GM21528 (cell line): ENCODE data around the gene SLC22A24.
"Not testable (repeated sequence)": the region's sequence is repeated elsewhere in the genome, so short reads cannot be mapped to it uniquely, and the experiment has no call there.

Source experiments
- ATAC-seq: cut with Tn5 transposase; IDR thresholded peaks from one replicate; pipeline ENCODE4 v1.9.1; 2021; ENCODE audit warnings: mild to moderate bottlenecking, moderate library complexity; ENCODE audit not compliant: unreplicated experiment, low FRiP score

Gene SLC22A24

DNA sequence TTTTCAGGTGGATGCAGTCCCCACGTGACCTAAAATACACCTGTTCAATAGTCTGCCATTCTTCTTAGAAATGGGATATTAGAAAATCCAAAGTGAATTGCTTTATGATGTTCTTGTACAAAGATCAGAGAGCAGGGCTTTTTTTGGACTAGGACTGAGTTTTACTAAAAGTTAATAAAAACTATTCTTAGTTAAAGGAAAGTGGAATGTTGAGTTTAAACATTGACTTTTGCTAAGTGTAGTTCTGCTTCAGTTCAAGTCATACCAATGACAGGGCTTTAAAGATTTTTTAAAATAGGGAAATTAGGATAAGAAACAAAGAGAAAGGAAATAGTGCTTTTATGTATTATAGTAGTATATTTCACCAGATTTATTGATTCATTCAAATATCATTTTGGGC, at the start of gene SLC22A24:
Gene SLC22A24 (minus strand): TSS at position 101 of the 400 bp plus-strand sequence. CDS start 442 bp downstream, outside the sequence.
- no peak for ATAC-seq

GRCh38 chr11:63180536-63180935, 36.5 kb upstream of the SLC22A24 start:
- no peak for ATAC-seq

DNA sequence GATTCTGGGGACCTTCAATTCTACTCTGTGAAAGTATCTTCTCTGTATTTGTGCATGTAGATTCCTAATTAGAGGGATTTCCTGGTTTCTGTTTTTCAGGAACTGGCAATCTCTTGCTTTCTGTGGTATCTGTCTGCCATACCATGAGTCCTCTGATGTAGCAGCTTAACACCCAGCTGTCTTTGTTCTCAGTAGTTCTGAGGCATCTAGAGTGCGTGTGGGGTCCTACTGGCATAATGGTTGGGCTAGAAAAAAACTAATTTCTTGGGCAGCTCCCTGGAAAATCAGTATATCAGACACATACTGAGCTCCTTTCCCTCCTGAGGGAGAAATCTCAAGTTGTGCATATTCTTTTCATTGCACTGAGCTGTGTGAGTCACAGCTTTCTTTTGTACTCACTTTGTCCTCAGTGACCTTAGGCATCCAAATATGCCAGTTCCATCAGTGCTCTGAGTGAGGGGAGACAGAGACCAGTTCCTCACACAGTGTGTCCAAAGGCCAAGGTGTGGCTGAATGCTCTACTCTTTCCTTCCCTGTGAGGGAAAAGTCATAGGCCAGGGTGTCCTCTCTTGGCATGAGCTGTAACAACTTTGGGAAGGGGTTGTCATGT, 35.5 kb upstream of the SLC22A24 start:
- ATAC-seq: no peak

DNA sequence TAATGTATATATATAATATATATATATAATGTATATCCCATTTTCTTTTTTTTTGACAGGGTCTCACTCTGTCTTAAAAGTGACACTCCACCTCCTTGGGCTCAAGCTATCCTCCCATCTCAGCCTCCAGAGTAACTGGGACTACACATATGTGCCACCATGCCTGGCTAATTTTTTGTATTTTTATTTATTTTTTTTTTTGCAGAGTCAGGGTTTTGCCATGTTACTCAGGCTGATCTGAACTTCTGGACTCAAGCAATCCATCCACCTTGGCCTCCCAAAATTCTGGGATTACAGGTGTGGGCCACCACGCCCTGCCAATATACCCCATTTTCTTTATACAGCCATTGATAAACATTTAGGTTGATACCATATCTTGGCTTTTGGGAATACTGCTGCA, 33.9 kb upstream of the SLC22A24 start:
- no peak for ATAC-seq

DNA sequence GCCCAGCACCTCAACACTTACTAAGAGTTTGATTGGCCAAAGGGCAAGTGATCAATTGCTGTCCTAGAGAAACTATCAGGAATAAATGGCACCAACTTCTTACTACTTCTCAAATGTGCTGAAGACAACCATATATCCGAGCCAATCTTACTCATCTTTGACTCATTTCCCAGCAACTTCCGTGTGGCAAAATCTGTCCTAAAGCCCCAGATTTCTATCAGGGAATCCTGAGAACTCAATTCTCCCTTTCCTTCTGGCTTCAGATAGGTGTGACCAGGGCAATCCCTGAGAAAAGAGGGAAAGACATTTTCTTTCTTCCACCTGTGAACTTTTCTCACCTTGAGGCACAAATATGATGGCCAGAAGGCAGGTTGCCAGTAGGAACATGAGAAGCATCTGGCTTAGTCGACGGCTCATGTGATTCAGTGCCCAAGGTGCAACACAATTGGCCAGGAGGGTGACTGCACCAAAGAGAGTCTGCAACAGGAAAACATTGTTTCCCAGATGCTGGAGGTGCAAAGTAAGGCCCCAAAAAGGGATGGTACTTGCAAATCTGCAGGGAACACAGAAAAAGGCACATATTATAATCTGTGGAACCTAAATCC, 21.8 kb upstream of the SLC22A24 start:
- no peak for ATAC-seq

GRCh38 chr11:63155794-63156193, 11.8 kb upstream of the SLC22A24 start:
- no peak for ATAC-seq

DNA sequence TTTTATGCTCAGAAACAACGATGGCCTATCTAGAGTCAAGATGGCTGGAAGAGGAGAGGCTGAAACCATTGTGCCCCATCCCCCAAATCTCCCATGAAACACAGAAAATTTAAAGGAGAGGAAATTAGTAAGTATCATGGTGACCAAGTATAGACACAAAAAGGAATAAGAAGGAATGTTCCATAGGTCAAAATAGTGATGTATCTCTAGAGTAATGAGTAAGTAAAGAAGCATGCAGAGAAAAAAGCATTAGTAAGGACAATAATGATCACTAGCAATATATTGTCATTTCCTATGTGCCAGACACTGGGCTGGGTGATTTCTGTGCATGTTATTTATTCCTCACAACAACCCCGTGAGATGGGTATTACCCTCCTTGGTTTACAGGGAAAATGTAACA, 2.6 kb upstream of the SLC22A24 start:
- no peak for ATAC-seq

DNA sequence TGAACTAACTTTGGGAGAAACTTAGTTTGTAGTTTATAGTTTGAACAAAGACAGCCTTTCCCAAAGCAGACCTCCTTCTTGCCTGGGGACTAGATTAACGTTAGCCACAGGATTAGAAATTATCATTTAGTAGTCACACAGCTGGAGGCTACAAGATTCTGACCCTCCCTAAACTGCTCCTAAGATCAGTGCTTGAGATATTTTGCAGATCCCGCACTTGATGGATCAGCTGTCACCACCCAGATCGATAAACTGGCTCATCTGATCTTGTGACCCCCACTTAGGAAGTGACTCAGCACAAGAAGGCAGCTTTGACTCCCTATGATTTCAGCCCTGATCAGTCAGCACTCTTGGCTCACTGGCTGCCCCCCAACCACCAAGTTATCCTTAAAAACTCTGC, 1.6 kb downstream of the SLC22A24 start:
- ATAC-seq: no peak

- no peak for ATAC-seq
Observed at GRCh38 chr11:63132985-63133775, 10.8 kb downstream of the SLC22A24 start.

GRCh38 chr11:63099555-63099954, 44.5 kb downstream of the SLC22A24 start:
- no peak for ATAC-seq

DNA sequence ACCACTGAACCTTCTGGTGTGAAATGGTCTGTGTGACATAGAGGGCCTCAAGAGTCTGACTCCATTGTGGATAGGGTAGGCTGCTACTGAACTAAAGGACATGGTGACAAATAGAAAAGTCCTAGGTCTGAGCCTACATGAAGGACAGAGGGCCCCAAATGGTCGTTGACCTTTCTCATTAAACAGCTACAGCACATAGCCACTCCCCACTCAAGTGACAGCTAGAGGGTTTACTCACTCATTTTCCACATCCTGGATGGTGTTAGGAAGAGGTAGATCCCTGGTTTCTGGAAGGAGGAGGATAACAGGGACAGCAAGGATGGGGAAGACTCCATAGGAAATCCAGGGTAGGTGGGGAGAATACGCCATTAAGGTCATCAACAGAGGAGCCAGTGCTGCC, 63.3 kb downstream of the SLC22A24 start:
- ATAC-seq: no peak

DNA sequence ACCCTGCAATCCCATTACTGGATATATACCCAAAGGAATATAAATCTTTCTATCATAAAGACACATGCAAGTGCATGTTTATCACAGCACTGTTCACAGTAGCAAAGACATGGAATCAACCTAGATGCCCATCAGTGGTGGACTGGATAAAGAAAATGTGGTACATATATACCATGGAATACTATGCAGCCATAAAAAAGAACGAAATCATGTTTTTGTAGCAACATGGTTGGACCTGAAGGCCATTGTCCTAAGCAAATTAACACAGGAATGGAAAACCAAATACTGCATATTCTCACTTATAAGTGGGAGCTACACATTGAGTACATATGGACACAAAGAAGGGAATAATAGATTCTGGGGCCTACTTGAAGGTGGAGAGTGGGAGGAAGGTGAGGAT, 97.8 kb downstream of the SLC22A24 start:
- not testable (repeated sequence) for ATAC-seq

DNA sequence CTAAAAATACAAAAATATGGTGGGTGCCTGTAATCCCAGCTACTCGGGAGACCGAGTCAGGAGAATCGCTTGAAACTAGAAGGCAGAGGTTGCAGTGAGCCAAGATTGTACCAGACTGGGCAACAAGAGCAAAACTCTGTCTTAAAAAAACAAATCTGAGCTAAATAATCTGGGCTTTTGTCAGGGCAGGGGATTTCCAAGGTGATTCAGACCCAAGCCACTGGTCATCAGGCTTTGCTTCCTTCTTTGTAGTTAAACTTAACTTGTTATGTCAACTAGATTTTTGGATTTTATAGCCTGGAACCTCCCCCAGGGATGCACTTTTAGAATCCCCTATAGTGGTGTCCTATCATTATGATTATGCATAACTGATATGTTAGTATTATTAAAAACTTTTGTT, 101.4 kb downstream of the SLC22A24 start:
- no peak for ATAC-seq

- no peak for ATAC-seq
Observed at GRCh38 chr11:63032457-63032856, 111.6 kb downstream of the SLC22A24 start.
